Measurements from ENCODE around the gene HTR3A.

GRCh38 chr11:114011443-114011842 lies 36.5 kb downstream of the HTR3A start:
- TF ChIP-seq CTCF (optimal IDR thresholded peaks at IDR 0.05 in 1 of 3, IDR thresholded peaks at IDR 0.05 in 1 of 3, conservative IDR thresholded peaks at IDR 0.05 in 1 of 3; ENCODE audit: extremely low read depth in 1 of 3, insufficient read depth in 2 of 3, low read length in 3 of 3) (no peak), EZH2 (IDR thresholded peaks at IDR 0.05; ENCODE audit: low read length) (no peak)
